NCI-H82 treated with DMSO at 0.1 percent for 48 hours (cell line): Measurements from ENCODE around the gene RNU1-4.
"Not testable (repeated sequence)": the region's sequence is repeated elsewhere in the genome, so short reads cannot be mapped to it uniquely, and the experiment has no call there.

ENCODE experiments used
- DNase-seq: peaks from one replicate; lab custom pipeline; 2025; ENCODE audit not compliant: unreplicated experiment; lab: John Stamatoyannopoulos, UW

Gene RNU1-4

GRCh38 chr1:16740047-16740964 is at the start of gene RNU1-4:
Gene RNU1-4 (plus strand): TSS chr1:16740516.
- not testable (repeated sequence) for DNase-seq

- not testable (repeated sequence) for DNase-seq
Observed at GRCh38 chr1:16690971-16691682, 49.2 kb upstream of the RNU1-4 start.

DNA sequence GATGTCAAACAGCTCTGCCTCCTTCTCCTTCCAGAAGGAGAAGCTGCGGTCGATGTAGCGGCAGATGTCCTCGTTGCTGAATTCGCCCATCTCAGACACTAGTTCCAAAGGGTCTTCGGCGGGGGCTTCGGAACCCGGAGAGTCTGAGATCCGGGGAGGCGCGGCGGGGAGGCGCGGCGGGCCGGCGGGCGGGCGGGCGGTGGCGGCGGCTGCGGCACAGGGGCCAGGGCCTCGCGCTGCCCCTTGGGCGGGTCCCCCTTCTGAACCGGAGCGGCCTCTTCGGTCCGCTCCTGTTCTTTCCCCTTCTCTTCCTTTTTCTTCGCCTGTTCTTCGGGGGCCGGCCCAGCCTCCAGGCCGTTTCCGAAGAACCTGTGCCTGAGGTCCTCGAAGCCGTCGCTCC is 48.0 kb upstream of the RNU1-4 start:
- not testable (repeated sequence) for DNase-seq

DNA sequence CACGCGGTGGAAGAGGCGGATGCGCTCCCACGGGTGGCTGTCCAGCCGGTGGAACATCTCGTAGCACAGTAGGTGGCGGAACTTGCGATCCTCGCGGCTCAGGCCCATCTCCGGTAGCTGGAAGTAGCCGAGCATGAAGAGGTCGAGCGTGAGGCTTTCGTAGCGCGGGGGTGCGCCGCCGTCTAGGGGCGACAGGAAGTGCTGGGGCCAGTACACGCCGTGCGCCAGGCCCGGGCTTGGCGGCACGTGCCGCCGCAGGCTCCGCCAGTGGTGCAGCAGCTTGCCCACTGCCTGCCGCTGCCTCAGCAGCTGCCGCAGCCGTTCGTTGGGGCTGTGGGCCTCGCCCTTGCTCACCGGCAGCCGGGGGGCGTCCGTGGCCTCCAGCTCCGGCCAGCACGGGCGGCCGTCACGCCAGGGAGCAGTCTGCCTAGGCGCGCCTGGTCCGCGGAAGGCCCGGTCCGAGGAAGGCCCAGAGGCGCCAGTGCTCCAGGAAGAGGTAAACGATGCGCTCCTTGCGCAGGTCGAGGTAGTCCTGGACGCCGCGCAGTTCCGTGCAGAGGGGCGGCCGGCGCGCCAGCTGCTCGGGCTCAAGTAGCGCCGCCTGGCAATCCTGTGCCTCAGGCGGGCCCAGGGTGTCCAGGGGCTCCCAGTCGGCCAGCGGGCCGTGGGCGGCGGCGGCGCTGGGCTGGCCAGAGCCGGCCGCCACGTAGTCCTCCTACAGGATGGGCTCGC is 47.4 kb upstream of the RNU1-4 start:
- not testable (repeated sequence) for DNase-seq

GRCh38 chr1:16693449-16694307 is 46.6 kb upstream of the RNU1-4 start:
- DNase-seq, result not testable (repeated sequence)

GRCh38 chr1:16694308-16694702 is 46.0 kb upstream of the RNU1-4 start:
- not testable (repeated sequence) for DNase-seq

GRCh38 chr1:16696507-16697150 is 43.7 kb upstream of the RNU1-4 start:
- not testable (repeated sequence) for DNase-seq

DNA sequence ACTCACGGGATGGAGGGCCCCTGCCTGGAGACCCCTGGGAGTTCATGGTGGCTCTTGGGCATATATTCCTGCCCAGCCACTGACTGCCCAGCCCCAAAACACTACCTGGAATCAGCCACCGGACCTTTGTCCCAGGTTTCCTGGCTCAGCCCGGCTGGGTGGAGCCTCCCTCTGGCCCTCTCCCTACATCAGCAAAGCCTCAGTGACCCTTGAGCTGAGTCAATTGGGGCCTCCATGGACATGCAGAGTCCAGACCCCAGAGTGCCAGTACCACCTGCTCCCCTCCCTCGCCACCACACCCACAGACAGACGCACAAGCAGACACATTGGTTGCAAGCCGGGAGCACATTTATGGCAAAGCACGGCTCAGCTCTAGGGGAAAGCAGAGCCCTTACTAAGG is 43.2 kb upstream of the RNU1-4 start:
- not testable (repeated sequence) for DNase-seq

GRCh38 chr1:16699440-16699839 is 40.9 kb upstream of the RNU1-4 start:
- DNase-seq, result not testable (repeated sequence)

GRCh38 chr1:16700138-16700895 is 40.0 kb upstream of the RNU1-4 start:
- DNase-seq, result not testable (repeated sequence)

DNA sequence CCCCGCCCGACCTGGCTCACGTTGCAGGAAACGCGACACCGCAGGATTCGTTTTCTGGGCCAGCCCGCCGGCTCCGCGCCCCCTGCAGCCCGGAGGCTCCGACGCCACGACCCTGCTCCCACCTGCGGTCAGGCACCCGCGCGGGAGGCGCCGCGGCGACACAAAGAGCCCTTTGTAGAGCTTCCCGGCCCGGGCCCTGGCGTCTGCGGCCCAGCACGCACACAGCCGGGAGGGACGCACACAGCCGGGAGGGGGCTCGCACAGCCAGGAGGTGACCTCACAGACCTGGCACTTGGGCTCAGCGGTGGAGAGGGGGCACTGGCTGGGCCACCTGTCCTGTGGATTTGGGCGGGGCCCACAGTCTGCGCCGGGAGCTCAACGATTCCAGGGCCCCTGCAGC is 39.1 kb upstream of the RNU1-4 start:
- DNase-seq, result not testable (repeated sequence)

DNA sequence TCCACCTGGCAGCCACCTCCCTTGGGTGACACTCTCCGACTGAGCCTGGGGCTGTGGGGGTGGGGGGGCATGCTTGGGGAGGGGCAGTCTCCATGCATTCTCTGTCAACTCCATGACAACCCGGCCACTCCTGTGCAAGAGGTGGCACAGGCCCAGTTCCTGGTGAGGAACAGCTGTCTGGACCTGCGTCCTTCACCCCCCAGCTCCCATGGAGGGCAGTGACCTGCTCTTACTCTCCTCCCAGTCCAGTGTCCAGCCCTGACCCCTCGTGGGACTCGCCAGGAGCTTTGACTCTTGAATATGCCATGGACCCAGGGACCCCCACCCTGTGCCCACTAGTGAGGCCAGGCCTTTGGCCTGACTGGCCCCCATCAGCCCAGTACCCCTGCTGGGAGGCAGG is 38.0 kb upstream of the RNU1-4 start:
- not testable (repeated sequence) for DNase-seq

DNA sequence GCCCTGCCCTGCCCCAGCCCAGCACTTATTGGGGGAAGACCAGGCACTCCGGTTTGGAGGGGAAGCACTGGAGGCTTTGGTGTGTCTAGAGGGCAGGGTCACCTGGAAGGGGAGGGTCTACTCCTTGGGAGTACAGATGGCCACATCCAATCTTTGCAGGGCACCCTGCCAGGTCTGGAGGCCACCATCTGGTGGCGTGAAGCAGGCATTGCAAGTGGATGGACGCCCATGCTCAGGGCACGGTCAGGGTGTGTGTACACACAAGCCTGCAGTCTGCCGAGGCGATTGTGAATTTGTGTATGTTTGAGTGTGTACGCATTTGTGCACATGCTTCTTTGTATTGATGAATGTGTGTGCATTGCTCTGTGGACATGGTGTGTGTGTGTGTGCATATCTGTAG is 37.2 kb upstream of the RNU1-4 start:
- DNase-seq, result not testable (repeated sequence)

GRCh38 chr1:16703602-16704001 is 36.7 kb upstream of the RNU1-4 start:
- peak; percentile 46 for DNase-seq

DNA sequence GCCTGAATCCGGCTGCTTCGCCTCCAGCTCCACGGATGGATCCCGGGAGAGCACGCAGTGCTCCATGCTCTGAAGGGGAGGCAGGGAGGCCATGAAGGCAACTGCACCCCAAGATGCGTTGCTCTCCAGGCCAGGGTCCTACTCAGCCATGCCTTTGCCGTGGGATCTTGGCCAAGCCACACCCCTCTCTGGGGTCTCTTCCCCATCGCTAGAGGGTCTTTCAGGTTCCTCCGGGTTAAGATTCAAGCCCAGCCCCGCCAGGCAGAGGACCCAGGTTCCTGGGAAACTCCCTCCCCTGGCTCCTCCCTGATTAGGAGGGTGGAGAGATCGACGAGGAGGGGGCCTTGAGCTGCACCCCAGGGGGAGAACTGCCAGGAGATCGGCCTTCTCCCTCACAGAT is 36.2 kb upstream of the RNU1-4 start:
- not testable (repeated sequence) for DNase-seq

DNA sequence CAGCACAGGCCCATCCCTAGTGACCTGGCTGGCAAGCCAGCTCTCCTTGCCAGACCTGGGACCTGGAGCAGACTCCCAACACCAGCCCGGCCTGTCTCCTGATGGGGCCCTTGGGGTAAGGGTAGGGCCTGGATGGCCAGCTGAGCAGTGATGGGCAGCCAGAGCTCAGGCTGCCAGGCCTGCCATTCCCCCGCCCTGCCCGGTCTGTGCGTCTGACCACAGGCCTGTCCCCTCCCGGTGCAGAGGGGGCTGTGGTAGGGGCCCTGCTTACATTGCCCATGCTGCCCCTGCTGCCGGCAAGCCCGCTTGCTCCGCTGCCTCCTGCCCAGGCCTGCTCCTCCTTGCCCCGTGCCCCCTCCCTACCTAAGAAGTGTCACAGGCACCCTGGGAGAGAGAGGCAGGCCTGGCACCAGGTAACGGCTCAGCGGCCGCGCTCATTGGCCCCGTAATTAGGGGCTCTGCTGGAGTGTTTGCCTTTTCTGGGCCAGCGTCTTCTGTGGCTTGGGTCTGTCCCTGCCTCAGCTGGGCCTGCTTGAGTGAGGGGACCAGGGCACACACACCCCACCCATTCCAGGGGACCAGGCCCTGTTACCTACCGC is 35.7 kb upstream of the RNU1-4 start:
- not testable (repeated sequence) for DNase-seq

GRCh38 chr1:16706302-16706701 is 34.0 kb upstream of the RNU1-4 start:
- peak; percentile 57 for DNase-seq
